ENCODE data around the gene CLIC6. TPM values are rescaled to one million over a fixed set of nuclear protein-coding genes. Genes with fewer than 3 reads are reported as not detected.

CLIC6 gene
- total RNA-seq, 1 experiment from 2014 or later, result not detected

GRCh38 chr21:34642211-34643075, 26.4 kb upstream of the CLIC6 start:
- Histone ChIP-seq H3F3A (ENCODE audit: low read length, unreplicated experiment) (peaks cover 3% of the 10 kb centered on the region), H4K20me1 (ENCODE audit: low read length) (no peaks in the 10 kb centered on the region), H3K4me1 (ENCODE audit: insufficient read depth, low read length) (peaks cover 15% of the 10 kb centered on the region; the same call in 1 of the 2 replicates), H3K9me3 (ENCODE audit: low read length) (no peaks in the 10 kb centered on the region), H3K27ac (ENCODE audit: low read length) (no peak overlapping the region), H2AFZ (ENCODE audit: low read length) (no peak overlapping the region), H3K36me3 (ENCODE audit: low read depth, low read length) (no peaks in the 10 kb centered on the region), H3K4me2 (ENCODE audit: low read length) (no peak overlapping the region), H3K79me2 (ENCODE audit: low read length) (no peaks in the 10 kb centered on the region), H3K9me2 (replicated peaks; ENCODE audit: low read length) (no peaks in the 10 kb centered on the region), H3K27me3 (ENCODE audit: low read length) (no peaks in the 10 kb centered on the region), H3K4me3 (ENCODE audit: low read length) (no peak overlapping the region), H3K9ac (ENCODE audit: low read length) (no peak overlapping the region)
- no peak for ATAC-seq
- POLR2A ChIA-PET (ENCODE audit: unreplicated experiment), result no interaction called here
- peak; percentile 7 for DNase-seq
- CTCF ChIA-PET, result no interaction called here
- no TSS peak for BruUV-seq (replicated peaks)
- TF ChIP-seq EZH2phosphoT487 (IDR thresholded peaks at IDR 0.05; ENCODE audit: borderline replicate concordance, low read length), result no peak
- no peak for TF ChIP-seq EZH2 (IDR thresholded peaks at IDR 0.05; ENCODE audit: low read length, unreplicated experiment)
- TF ChIP-seq CTCF (conservative IDR thresholded peaks at IDR 0.05; ENCODE audit: low read depth, low read length), result no peak
- intact Hi-C loops (cut with micrococcal nuclease), result no loop called here

GRCh38 chr21:34644825-34645224, 24.0 kb upstream of the CLIC6 start:
- no peak overlapping the region for H2AFZ ChIP-seq (ENCODE audit: low read length)
- no peak for ATAC-seq

More at GRCh38 chr21:34644825-34645224, 24.0 kb upstream of the CLIC6 start:
- TF ChIP-seq EZH2 (IDR thresholded peaks at IDR 0.05; ENCODE audit: low read length, unreplicated experiment), result no peak
- TF ChIP-seq EZH2phosphoT487 (IDR thresholded peaks at IDR 0.05; ENCODE audit: borderline replicate concordance, low read length), result no peak
- TF ChIP-seq CTCF (conservative IDR thresholded peaks at IDR 0.05; ENCODE audit: low read depth, low read length), result no peak
- Histone ChIP-seq H3K9ac (ENCODE audit: low read length) (no peak overlapping the region), H3F3A (ENCODE audit: low read length, unreplicated experiment) (peaks cover 3% of the 10 kb centered on the region), H4K20me1 (ENCODE audit: low read length) (no peaks in the 10 kb centered on the region), H3K36me3 (ENCODE audit: low read depth, low read length) (no peaks in the 10 kb centered on the region), H3K4me3 (ENCODE audit: low read length) (no peak overlapping the region), H3K9me3 (ENCODE audit: low read length) (no peaks in the 10 kb centered on the region), H3K4me2 (ENCODE audit: low read length) (no peak overlapping the region), H3K9me2 (replicated peaks; ENCODE audit: low read length) (no peaks in the 10 kb centered on the region), H3K79me2 (ENCODE audit: low read length) (no peaks in the 10 kb centered on the region), H3K27me3 (ENCODE audit: low read length) (no peaks in the 10 kb centered on the region), H3K4me1 (ENCODE audit: insufficient read depth, low read length) (peaks cover 15% of the 10 kb centered on the region; the same call in 1 of the 2 replicates), H3K27ac (ENCODE audit: low read length) (no peak overlapping the region)
- intact Hi-C loops (cut with micrococcal nuclease), result no loop called here
- BruUV-seq (replicated peaks), result no TSS peak
- DNase-seq, result no peak
- ChIA-PET CTCF (no interaction called here), POLR2A (ENCODE audit: unreplicated experiment) (no interaction called here)
